BLaER1 treated with 17β-estradiol and CSF1 and Interleukin-3, amounts not matched to agents 10 nM and 100 nM (cell line): Measurements from ENCODE around the gene GPR150.

ENCODE experiments used
- H3K27ac ChIP-seq, 11 experiments: shearing (Covaris generic); formaldehyde crosslinking; 2 replicates each; pipeline ENCODE4 v1.8.1; 2022
- H3K27me3 ChIP-seq, 11 experiments: shearing (Covaris generic); formaldehyde crosslinking; 2 replicates each; pipeline ENCODE4 v1.8.1; 2022
- H3K36me3 ChIP-seq, 11 experiments: shearing (Covaris generic); formaldehyde crosslinking; 2 replicates each; pipeline ENCODE4 v1.8.1; 2022
- H3K4me1 ChIP-seq, 10 experiments: shearing (Covaris generic); formaldehyde crosslinking; 2 replicates each; pipeline ENCODE4 v1.8.1; 2022
- H3K4me2 ChIP-seq, 11 experiments: shearing (Covaris generic); formaldehyde crosslinking; 2 replicates each; pipeline ENCODE4 v1.8.1; 2022
- H3K4me3 ChIP-seq, 10 experiments: shearing (Covaris generic); formaldehyde crosslinking; 2 replicates each; pipeline ENCODE4 v1.8.1; 2022
- H3K9ac ChIP-seq, 11 experiments: shearing (Covaris generic); formaldehyde crosslinking; 2 replicates each; pipeline ENCODE4 v1.8.1; 2022
- H3K9me3 ChIP-seq, 11 experiments: shearing (Covaris generic); formaldehyde crosslinking; replicated peaks in 1 of 11; 2 replicates each; pipeline ENCODE4 v1.8.1; 2022
- H4K20me1 ChIP-seq, 11 experiments: shearing (Covaris generic); formaldehyde crosslinking; 2 replicates each; pipeline ENCODE4 v1.8.1; 2022
- Cebpa-rat ChIP-seq, 11 experiments: shearing (Covaris generic); IDR thresholded peaks; 2 replicates each; pipeline ENCODE4 v1.8.1; 2022

The GPR150 gene

GRCh38 chr5:95605786-95606185 is 14.1 kb upstream of the GPR150 start:
- Histone ChIP-seq H3K36me3 (peaks cover 0 to 14% (median 8%) of the 10 kb centered on the region in 11 experiments; a peak in 7 of 22 replicates), H3K9ac (no peak overlapping the region), H3K9me3 (no peaks in the 10 kb centered on the region), H3K4me1 (no peaks in the 10 kb centered on the region), H4K20me1 (no peaks in the 10 kb centered on the region), H3K27me3 (no peaks in the 10 kb centered on the region), H3K4me3 (no peak overlapping the region), H3K4me2 (no peak overlapping the region), H3K27ac (no peak overlapping the region)
- no peak for TF ChIP-seq Cebpa-rat (IDR thresholded peaks at IDR 0.05)

DNA sequence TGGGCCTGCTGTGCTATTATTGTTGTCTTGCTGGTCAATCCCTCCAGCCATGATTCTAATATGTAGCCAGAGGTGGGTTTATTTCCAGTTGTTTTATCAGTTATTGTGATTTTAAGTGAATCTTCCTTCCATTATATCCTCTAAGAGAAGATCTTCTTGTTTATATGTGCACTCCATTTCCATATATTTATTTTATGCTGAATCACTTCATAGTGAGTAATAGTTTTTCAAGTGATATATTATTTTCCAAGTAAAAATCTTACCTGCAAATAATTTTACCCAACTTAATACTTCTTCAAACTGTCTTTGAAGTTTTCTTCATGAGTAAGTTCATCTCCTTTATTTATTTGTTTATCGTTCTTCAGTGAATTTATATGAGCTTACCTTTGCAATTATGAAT is 13.5 kb upstream of the GPR150 start:
- no peaks in the 10 kb centered on the region for H4K20me1 ChIP-seq
- peaks cover 0 to 8% (median 2%) of the 10 kb centered on the region in 11 experiments; a peak in 6 of 22 replicates for H3K36me3 ChIP-seq

DNA sequence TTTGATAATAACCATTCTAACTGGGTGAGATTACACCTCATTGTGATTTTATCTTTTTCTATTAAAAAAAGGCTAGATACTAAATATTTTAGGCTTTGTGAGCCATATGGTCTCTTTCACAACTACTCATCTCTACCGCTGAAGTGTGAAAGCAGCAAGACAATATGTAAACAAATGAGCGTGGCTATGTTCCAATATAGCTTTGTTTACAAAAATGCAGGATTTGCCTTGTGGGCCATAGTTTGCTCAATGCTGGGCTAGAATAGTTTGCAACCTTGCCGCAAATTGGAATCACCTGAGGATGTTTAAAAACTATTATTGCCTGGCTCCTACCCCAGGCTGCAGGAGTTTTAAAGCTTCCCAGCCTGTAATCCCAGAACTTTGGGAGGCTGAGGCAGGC is 10.2 kb upstream of the GPR150 start:
- no peak overlapping the region for H3K4me2 ChIP-seq
- TF ChIP-seq Cebpa-rat (IDR thresholded peaks at IDR 0.05) = no peak
- H3K27me3 ChIP-seq = no peaks in the 10 kb centered on the region
- H3K4me3 ChIP-seq = no peak overlapping the region
- no peak overlapping the region for H3K9ac ChIP-seq
- H4K20me1 ChIP-seq = no peaks in the 10 kb centered on the region
- H3K9me3 ChIP-seq = peaks cover 13 to 24% (median 23%) of the 10 kb centered on the region in 11 experiments
- no peak overlapping the region for H3K27ac ChIP-seq
- H3K36me3 ChIP-seq = peaks cover 0 to 12% (median 6%) of the 10 kb centered on the region in 11 experiments; a peak in 4 of 22 replicates
- no peaks in the 10 kb centered on the region for H3K4me1 ChIP-seq

More for the DNA sequence above, 13.5 kb upstream of the GPR150 start:
- Histone ChIP-seq H3K4me2 (no peak overlapping the region), H3K27ac (no peak overlapping the region), H3K4me1 (no peaks in the 10 kb centered on the region), H3K9ac (no peak overlapping the region), H3K9me3 (no peaks in the 10 kb centered on the region), H3K27me3 (no peaks in the 10 kb centered on the region), H3K4me3 (no peak overlapping the region)
- no peak for TF ChIP-seq Cebpa-rat (IDR thresholded peaks at IDR 0.05)

DNA sequence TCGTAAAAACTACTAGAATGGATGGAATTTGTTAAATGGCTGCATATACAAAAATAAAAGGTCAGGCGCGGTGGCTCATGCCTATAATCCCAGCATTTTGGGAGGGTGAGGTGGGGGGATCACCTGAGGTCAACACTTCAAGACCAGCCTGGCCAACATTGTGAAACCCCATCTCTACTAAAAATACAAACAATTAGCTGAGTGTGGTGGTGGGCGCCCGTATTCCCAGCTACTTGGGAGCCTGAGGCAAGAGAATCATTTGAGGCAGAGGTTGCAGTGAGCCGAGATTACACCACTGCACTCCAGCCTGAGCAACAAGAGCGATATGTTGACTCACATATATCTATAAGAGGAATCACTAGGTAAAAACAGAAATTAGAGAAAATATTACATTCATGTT is 9.3 kb upstream of the GPR150 start:
- TF ChIP-seq Cebpa-rat (IDR thresholded peaks at IDR 0.05) = no peak
- H3K27me3 ChIP-seq = no peaks in the 10 kb centered on the region
- no peak overlapping the region for H3K4me2 ChIP-seq
- peaks cover 0 to 6% (median 0%) of the 10 kb centered on the region in 10 experiments; a peak in 2 of 20 replicates for H3K4me1 ChIP-seq
- peaks cover 0 to 12% (median 6%) of the 10 kb centered on the region in 11 experiments; a peak in 4 of 22 replicates for H3K36me3 ChIP-seq
- no peaks in the 10 kb centered on the region for H4K20me1 ChIP-seq
- H3K9ac ChIP-seq = no peak overlapping the region
- H3K27ac ChIP-seq = no peak overlapping the region
- H3K4me3 ChIP-seq = no peak overlapping the region
- peaks cover 13 to 24% (median 23%) of the 10 kb centered on the region in 11 experiments for H3K9me3 ChIP-seq

- no peak overlapping the region for H3K27ac ChIP-seq
- H3K9ac ChIP-seq = no peak overlapping the region
- peaks cover 13 to 24% (median 23%) of the 10 kb centered on the region in 11 experiments for H3K9me3 ChIP-seq
- no peak for TF ChIP-seq Cebpa-rat (IDR thresholded peaks at IDR 0.05)
- H3K4me1 ChIP-seq = peaks cover 0 to 6% (median 0%) of the 10 kb centered on the region in 10 experiments; a peak in 2 of 20 replicates
- no peak overlapping the region for H3K4me2 ChIP-seq
- H3K36me3 ChIP-seq = peaks cover 0 to 12% (median 6%) of the 10 kb centered on the region in 11 experiments; a peak in 4 of 22 replicates
- H3K27me3 ChIP-seq = no peaks in the 10 kb centered on the region
- no peaks in the 10 kb centered on the region for H4K20me1 ChIP-seq
- no peak overlapping the region for H3K4me3 ChIP-seq
These were observed 8.5 kb upstream of the GPR150 start for GRCh38 chr5:95611396-95611795.

DNA sequence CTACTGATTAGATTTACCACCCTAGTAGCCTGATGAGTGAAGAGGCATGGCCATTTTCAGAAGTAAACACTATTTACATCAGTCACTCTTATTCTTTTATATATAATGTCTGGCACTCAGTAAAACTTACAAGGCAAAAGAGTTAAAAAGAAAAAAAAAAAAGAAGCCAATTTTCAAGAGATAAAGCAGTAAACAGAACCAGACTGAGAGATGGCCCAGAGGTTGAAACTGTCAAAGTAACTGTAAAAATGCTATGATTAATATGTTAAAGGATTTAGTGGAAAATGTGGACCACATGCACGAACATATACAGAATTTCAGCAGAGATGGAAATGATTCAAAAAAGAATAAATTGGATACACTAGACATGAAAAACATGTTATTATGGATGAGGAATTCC is 6.4 kb upstream of the GPR150 start:
- H4K20me1 ChIP-seq = no peaks in the 10 kb centered on the region
- no peak overlapping the region for H3K4me3 ChIP-seq
- peaks cover 0 to 5% (median 1%) of the 10 kb centered on the region in 11 experiments; a peak in 11 of 22 replicates for H3K27me3 ChIP-seq
- no peak for TF ChIP-seq Cebpa-rat (IDR thresholded peaks at IDR 0.05)
- H3K36me3 ChIP-seq = peaks cover 0 to 12% (median 6%) of the 10 kb centered on the region in 11 experiments; a peak in 4 of 22 replicates
- peaks cover 0 to 6% (median 0%) of the 10 kb centered on the region in 10 experiments; a peak in 2 of 20 replicates for H3K4me1 ChIP-seq
- no peak overlapping the region for H3K9ac ChIP-seq
- no peak overlapping the region for H3K4me2 ChIP-seq
- no peak overlapping the region for H3K27ac ChIP-seq
- H3K9me3 ChIP-seq = peaks cover 13 to 24% (median 23%) of the 10 kb centered on the region in 11 experiments

- peaks cover 10 to 21% (median 17%) of the 10 kb centered on the region in 11 experiments; a peak in 21 of 22 replicates for H3K27me3 ChIP-seq
- no peaks in the 10 kb centered on the region for H4K20me1 ChIP-seq
- peaks cover 13 to 24% (median 23%) of the 10 kb centered on the region in 11 experiments for H3K9me3 ChIP-seq
- no peak overlapping the region for H3K27ac ChIP-seq
- no peak overlapping the region for H3K4me3 ChIP-seq
- no peak overlapping the region; a peak in 1 of 22 replicates for H3K4me2 ChIP-seq
- peaks cover 0 to 12% (median 6%) of the 10 kb centered on the region in 11 experiments; a peak in 4 of 22 replicates for H3K36me3 ChIP-seq
- peaks cover 7 to 17% (median 14%) of the 10 kb centered on the region in 10 experiments for H3K4me1 ChIP-seq
- H3K9ac ChIP-seq = no peak overlapping the region
- no peak for TF ChIP-seq Cebpa-rat (IDR thresholded peaks at IDR 0.05)
These were observed 4.8 kb upstream of the GPR150 start for GRCh38 chr5:95615164-95615467.

DNA sequence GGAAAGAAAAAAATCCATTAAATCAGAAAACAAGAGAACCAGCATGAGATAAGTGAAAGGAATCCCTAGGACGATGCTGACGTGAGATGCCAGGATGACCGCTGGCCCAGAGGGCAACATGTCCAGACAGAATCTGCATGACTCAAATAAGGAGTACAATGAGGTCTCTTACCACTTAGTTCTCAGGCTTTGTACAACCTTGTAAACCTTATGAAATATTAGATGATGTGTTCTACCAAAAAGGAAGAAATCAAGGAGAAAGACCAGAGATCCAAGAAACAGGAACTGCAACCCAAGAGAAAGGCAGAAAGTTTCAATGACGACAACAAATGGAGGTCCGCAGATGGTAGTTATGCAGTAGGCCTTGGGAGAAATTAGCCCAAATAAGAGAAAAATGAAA is 2.8 kb upstream of the GPR150 start:
- Histone ChIP-seq H3K9me3 (peaks cover 13 to 24% (median 23%) of the 10 kb centered on the region in 11 experiments), H4K20me1 (no peaks in the 10 kb centered on the region), H3K9ac (no peak overlapping the region), H3K4me1 (peaks cover 19 to 34% (median 32%) of the 10 kb centered on the region in 10 experiments), H3K4me3 (no peak overlapping the region), H3K4me2 (no peak overlapping the region), H3K36me3 (peaks cover 0 to 12% (median 6%) of the 10 kb centered on the region in 11 experiments; a peak in 4 of 22 replicates), H3K27me3 (peaks cover 13 to 31% (median 23%) of the 10 kb centered on the region in 11 experiments; a peak in 21 of 22 replicates), H3K27ac (no peak overlapping the region)
- no peak for TF ChIP-seq Cebpa-rat (IDR thresholded peaks at IDR 0.05)

DNA sequence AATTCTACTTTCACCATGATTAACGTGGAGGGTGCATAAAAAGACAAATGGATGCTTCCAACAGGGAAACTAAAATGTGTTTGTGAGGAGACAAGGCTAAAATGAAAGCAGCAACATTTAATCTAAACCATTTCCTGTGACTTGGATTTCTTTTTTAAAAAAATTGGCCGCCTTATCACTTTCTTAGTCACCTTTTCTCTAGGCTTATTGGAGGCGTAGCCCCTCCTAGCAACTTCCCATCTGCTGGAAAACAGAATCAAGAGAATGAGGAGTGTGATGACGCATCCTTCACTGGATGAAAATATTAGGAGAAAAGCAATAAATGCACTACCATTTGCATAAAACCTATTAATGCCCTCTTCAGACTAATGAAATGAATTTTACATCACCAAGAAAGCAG is 791 bp upstream of the GPR150 start:
- TF ChIP-seq Cebpa-rat (IDR thresholded peaks at IDR 0.05) = no peak
- Histone ChIP-seq H3K9me3 (peaks cover 0 to 6% (median 5%) of the 10 kb centered on the region in 11 experiments; a peak in 16 of 22 replicates), H3K27ac (no peak overlapping the region), H3K36me3 (peaks cover 0 to 5% (median 0%) of the 10 kb centered on the region in 11 experiments; a peak in 2 of 22 replicates), H3K9ac (no peak overlapping the region; a peak in 1 of 22 replicates), H3K27me3 (peaks cover 13 to 31% (median 23%) of the 10 kb centered on the region in 11 experiments; a peak in 21 of 22 replicates), H3K4me3 (peak overlapping the region in 2 of 10 experiments; percentile 63 to 67; a peak in 2 of 20 replicates), H4K20me1 (no peaks in the 10 kb centered on the region), H3K4me1 (peaks cover 33 to 50% (median 46%) of the 10 kb centered on the region in 10 experiments), H3K4me2 (peak overlapping the region; percentile 93 to 100 (median 98))
